ENCODE measurements around the gene RNASE11. TPM values are rescaled to one million over a fixed set of nuclear protein-coding genes. Genes with fewer than 3 reads are reported as not detected.
A peak's percentile ranks its signal among the peaks of the same experiment; 100 is the strongest.

RNASE11 gene
- total RNA-seq, 1 experiment from 2014 or later: not detected

DNA sequence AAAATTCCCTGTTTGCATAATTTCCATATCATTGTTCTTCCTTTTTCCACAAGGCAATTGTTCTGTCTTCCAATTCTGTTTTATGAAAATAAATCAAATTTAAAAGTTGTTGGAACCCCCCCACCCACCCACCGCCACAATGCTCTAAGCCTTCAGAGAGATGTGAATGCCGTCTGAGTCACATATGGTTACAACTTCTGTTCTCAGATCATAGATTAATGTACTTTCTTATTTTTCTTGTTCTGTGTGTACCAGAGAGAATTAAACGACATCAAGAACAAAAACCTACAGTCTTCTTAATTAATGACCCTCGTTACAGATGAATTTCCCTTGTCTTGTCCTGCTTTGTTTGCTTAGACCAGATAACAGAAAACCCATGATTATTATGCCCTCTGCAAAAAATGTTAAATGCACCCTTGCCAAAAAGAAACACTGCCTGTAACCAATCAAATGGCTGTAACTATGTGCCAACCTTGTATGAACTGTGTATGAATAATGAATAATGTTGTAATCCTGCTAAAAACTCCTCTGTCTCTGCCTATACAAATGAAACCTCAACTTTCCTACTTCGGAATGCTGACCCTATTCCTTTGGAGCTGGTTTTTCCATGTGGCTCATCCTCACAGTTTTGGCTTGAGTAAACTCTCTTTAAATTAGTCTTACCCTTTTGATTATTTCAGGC is 39.7 kb upstream of the RNASE11 start:
- Mint-ChIP-seq H3K4me3 (peak overlapping the region; percentile 87 to 94), H3K27me3 (ENCODE audit: low read depth) (peaks cover 60% of the 10 kb centered on the region), H3K9me3 (peaks cover 0 to 2% of the 10 kb centered on the region in 2 experiments; a peak in 2 of 5 replicates), H3K36me3 (ENCODE audit: insufficient read depth in 1 of 3, low read depth in 3 of 3) (peaks cover 0 to 2% (median 0%) of the 10 kb centered on the region in 3 experiments; a peak in 1 of 7 replicates), H3K27ac (no peak overlapping the region), H3K4me1 (peaks cover 42 to 43% of the 10 kb centered on the region in 2 experiments)
- Histone ChIP-seq H3K14ac (ENCODE audit: insufficient read depth, low read length) (no peak overlapping the region), H4K91ac (ENCODE audit: insufficient read length, low read depth, low read length) (no peak overlapping the region), H2AK5ac (ENCODE audit: insufficient read length, low read length) (no peak overlapping the region), H2AFZ (ENCODE audit: low read length) (no peak overlapping the region), H3K18ac (ENCODE audit: insufficient read length, low read depth, low read length) (no peak overlapping the region), H3K9ac (ENCODE audit: extremely low read depth, insufficient read length, low read length) (no peak overlapping the region), H4K5ac (ENCODE audit: insufficient read length, low read depth, low read length) (no peak overlapping the region), H3T11ph (ENCODE audit: low read length) (no peak overlapping the region), H3K4me1 (ENCODE audit: insufficient read depth, low read length) (no peaks in the 10 kb centered on the region), H3K23me2 (ENCODE audit: insufficient read length, low read depth, low read length, poor library complexity, severe bottlenecking) (peaks cover 44% of the 10 kb centered on the region), H3K79me1 (ENCODE audit: insufficient read depth, low read depth, low read length, poor library complexity, severe bottlenecking) (no peaks in the 10 kb centered on the region), H2BK120ac (ENCODE audit: low read depth, low read length, poor library complexity, severe bottlenecking) (no peak overlapping the region), H3K56ac (ENCODE audit: insufficient read length, low read depth, low read length) (no peak overlapping the region), H3K27ac (ENCODE audit: insufficient read length, low read depth, low read length) (no peak overlapping the region), H2BK20ac (ENCODE audit: low read depth, low read length, poor library complexity, severe bottlenecking) (no peak overlapping the region), H4K8ac (replicated peaks; ENCODE audit: insufficient read length, low read depth, low read length) (no peak overlapping the region), H3K79me2 (ENCODE audit: insufficient read depth, low read length) (no peaks in the 10 kb centered on the region), H3K23ac (ENCODE audit: insufficient read length, low read depth, low read length) (no peak overlapping the region), H3K4me2 (ENCODE audit: insufficient read depth, insufficient read length, low read length) (peak overlapping the region; percentile 100), H2BK12ac (ENCODE audit: insufficient read length, low read depth, low read length) (no peak overlapping the region), H4K20me1 (ENCODE audit: control insufficient read depth, insufficient read depth, insufficient read length) (no peaks in the 10 kb centered on the region), H3K27me3 (ENCODE audit: insufficient read depth, low read length) (peaks cover 8% of the 10 kb centered on the region; the same call in 1 of the 2 replicates), H3K9me3 (ENCODE audit: control insufficient read depth, low read depth, low read length) (no peaks in the 10 kb centered on the region), H2BK5ac (ENCODE audit: insufficient read length, low read length) (no peak overlapping the region), H2BK15ac (ENCODE audit: low read depth, low read length) (no peak overlapping the region), H3K4ac (ENCODE audit: low read depth, low read length) (no peak overlapping the region)
- no peak for DNase-seq
- no CpG with 5 or more reads among the region's 5 CpGs for WGBS (ENCODE audit: extremely low coverage, insufficient read length, low lambda C conversion rate)
- TF ChIP-seq, protein P1, sequence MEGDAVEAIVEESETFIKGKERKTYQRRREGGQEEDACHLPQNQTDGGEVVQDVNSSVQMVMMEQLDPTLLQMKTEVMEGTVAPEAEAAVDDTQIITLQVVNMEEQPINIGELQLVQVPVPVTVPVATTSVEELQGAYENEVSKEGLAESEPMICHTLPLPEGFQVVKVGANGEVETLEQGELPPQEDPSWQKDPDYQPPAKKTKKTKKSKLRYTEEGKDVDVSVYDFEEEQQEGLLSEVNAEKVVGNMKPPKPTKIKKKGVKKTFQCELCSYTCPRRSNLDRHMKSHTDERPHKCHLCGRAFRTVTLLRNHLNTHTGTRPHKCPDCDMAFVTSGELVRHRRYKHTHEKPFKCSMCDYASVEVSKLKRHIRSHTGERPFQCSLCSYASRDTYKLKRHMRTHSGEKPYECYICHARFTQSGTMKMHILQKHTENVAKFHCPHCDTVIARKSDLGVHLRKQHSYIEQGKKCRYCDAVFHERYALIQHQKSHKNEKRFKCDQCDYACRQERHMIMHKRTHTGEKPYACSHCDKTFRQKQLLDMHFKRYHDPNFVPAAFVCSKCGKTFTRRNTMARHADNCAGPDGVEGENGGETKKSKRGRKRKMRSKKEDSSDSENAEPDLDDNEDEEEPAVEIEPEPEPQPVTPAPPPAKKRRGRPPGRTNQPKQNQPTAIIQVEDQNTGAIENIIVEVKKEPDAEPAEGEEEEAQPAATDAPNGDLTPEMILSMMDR (conservative IDR thresholded peaks at IDR 0.05): no peak
